Measurements from ENCODE around the gene FNDC3A. TPM values are rescaled to one million over a fixed set of nuclear protein-coding genes. Genes with fewer than 3 reads are reported as not detected.

Gene FNDC3A
- total RNA-seq, 2 donors from 2014 or later = 38.9 to 58.2 TPM

DNA sequence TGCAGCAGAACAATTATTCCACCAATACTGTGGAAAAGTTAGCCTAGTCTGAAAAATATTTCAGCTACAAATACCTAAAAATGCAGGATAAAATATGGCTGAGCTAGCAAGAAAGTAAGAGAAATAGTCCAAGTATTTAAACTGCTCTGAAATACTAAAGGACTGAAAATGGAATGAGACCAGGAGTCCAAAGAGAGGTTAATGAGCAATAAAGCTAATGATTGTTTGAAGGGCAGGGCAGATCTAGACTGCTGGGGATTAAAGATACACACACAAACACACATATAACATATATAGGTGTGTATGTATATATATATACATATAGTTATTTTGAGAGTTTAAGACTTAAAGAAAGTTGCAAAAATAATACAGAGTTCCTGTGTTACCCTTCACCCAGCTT, 269.4 kb downstream of the FNDC3A start:
- H3K4me3 ChIP-seq = no peak overlapping the region
- no peak for DNase-seq (ENCODE audit: low spot score)
- no peak for TF ChIP-seq POLR2A (IDR thresholded peaks at IDR 0.05)
- TF ChIP-seq POLR2AphosphoS5 (IDR thresholded peaks at IDR 0.05) = no peak
- no peaks in the 10 kb centered on the region for H3K9me3 ChIP-seq
- no peaks in the 10 kb centered on the region for H3K36me3 ChIP-seq
- H3K27ac ChIP-seq = no peak overlapping the region
- no peaks in the 10 kb centered on the region for H3K27me3 ChIP-seq (replicated peaks; ENCODE audit: insufficient read depth)
- no peaks in the 10 kb centered on the region for H3K4me1 ChIP-seq (replicated peaks)
- intact Hi-C loops (cut with DNase I) = loop anchor here (5.0 kb wide), 1 partner anchor 268 kb away; the partner anchor contains the start of gene FNDC3A

DNA sequence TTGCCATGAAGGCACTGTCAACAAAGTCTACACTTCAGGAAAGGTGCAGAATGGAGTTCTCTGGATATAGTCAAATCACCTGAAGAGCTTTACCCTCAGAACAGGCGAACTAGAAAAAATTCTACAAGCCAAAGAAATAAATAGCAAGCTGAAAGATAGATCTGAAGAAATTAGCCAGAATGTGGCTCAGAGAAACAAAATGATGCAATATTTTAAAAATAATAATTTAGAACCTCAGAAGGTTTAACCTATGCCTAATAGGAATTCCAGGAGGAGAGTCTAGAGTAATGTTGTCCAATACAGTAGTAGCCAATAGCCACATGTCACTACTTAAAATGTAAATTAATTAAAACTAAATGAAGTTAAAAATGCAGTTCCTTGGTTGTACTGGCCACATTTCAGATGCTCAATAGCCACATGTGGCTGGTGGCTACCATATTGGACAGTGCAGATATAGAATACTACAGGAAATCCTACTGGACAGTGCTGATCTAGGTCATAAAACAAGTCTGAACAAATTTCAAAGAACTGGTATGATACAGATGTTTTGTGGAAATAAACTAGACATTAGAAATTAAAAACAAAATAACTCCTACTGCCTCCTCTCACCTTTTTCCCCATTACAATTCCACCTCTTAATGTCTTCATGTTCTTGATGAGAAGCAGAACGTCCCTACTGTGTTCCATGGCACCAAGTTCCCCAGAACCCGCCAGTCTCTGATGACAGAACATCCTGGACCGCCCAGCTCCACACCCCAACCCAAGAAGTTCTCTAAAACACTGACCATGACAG, 271.3 kb downstream of the FNDC3A start:
- Histone ChIP-seq H3K27ac (peak overlapping the region; percentile 82 to 85), H3K4me3 (peak overlapping the region; percentile 64 to 67), H3K27me3 (replicated peaks; ENCODE audit: insufficient read depth) (no peaks in the 10 kb centered on the region), H3K4me1 (replicated peaks) (no peaks in the 10 kb centered on the region), H3K36me3 (no peaks in the 10 kb centered on the region), H3K9me3 (no peaks in the 10 kb centered on the region)
- WGBS = 25% methylated on average over 4 of the region's 4 CpGs
- intact Hi-C loops (cut with DNase I) = loop anchor here (5.0 kb wide), 1 partner anchor 270 kb away; the partner anchor contains the start of gene FNDC3A
- no peak for TF ChIP-seq POLR2AphosphoS5 (IDR thresholded peaks at IDR 0.05)
- no peak for DNase-seq (ENCODE audit: low spot score)

DNA sequence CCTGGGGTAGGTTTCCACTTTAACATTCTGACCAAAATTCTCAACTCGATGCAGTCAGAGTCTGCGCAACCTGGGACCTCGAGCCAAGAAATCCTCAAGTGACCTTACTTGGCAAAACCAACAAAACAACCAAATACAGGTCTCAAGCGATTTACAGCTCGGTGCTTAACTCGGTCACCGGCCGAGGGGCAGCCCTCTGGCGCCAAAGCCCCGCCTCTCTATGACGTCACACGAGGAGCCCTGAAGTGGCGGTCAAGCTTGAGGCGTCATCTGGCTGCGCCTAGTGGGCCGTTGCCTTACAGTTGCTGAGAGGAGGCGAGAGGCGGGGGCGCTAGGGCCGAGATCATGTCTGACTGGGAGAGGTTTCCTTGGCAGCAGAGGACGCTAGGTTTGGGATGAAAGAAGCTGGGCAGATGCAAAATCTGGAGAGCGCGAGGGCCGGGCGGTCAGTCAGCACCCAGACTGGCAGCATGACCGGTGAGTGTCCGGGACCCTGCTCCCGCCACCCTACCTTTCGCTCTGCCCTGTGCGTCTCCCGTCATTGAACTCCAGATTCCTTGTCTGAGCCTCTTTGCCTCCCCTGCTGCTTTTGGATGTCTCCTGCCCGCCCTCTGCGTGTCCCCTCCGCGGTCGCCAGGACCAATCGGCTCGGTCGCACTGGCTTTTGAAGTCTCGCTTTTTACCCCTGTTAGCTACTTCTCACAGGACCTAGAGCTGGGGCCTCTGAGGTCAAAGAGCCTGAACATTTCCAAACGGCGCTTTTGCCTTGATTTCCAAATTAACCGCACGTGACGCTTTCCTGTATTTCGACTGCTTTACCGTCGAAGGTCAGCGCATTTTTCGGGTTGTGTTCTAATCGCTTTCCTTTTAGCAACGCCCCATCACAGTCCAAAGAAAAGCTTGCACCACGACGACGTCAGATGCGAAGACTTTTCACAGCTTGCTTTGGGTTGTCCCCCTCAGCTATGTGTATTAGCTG, 272.2 kb downstream of the FNDC3A start, which contains the start of gene CDADC1:
Gene CDADC1, plus strand, starts transcription at position 283 of the 979 bp plus-strand sequence. Its CDS starts 113 bp downstream, at position 396.
- intact Hi-C loops (cut with DNase I) = loop anchor here (5.0 kb wide), 1 partner anchor 271 kb away; the partner anchor contains the start of gene FNDC3A

DNA sequence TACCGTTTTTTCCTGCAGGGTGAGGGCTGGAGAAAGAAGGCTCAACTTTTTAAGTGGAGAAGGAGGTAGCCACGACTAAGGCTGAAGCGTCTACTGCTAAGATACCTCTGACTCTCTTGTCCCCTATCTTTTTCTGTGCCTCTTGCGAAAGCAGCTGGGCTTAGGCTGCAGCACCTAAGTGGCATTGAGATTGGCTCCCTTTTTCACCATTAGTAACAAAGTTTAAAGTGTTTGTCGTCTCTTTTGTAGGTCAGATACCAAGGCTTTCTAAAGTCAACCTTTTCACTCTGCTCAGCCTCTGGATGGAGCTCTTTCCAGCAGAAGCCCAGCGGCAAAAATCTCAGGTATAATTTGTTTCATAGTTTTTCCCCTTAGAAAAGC, 272.9 kb downstream of the FNDC3A start:
- Histone ChIP-seq H3K27me3 (replicated peaks; ENCODE audit: insufficient read depth) (no peaks in the 10 kb centered on the region), H3K9me3 (no peaks in the 10 kb centered on the region), H3K36me3 (no peaks in the 10 kb centered on the region), H3K4me1 (replicated peaks) (no peaks in the 10 kb centered on the region), H3K4me3 (peak overlapping the region; percentile 64 to 67), H3K27ac (peak overlapping the region; percentile 82 to 85)
- intact Hi-C loops (cut with DNase I) = loop anchor here (5.0 kb wide), 1 partner anchor 271 kb away; the partner anchor contains the start of gene FNDC3A
- WGBS = 6% methylated on average over 6 of the region's 6 CpGs
- no peak for DNase-seq (ENCODE audit: low spot score)
- TF ChIP-seq, protein P1, sequence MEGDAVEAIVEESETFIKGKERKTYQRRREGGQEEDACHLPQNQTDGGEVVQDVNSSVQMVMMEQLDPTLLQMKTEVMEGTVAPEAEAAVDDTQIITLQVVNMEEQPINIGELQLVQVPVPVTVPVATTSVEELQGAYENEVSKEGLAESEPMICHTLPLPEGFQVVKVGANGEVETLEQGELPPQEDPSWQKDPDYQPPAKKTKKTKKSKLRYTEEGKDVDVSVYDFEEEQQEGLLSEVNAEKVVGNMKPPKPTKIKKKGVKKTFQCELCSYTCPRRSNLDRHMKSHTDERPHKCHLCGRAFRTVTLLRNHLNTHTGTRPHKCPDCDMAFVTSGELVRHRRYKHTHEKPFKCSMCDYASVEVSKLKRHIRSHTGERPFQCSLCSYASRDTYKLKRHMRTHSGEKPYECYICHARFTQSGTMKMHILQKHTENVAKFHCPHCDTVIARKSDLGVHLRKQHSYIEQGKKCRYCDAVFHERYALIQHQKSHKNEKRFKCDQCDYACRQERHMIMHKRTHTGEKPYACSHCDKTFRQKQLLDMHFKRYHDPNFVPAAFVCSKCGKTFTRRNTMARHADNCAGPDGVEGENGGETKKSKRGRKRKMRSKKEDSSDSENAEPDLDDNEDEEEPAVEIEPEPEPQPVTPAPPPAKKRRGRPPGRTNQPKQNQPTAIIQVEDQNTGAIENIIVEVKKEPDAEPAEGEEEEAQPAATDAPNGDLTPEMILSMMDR (IDR thresholded peaks at IDR 0.05) = no peak

More for the DNA sequence above, 272.2 kb downstream of the FNDC3A start, which contains the start of gene CDADC1:
- WGBS = under 1% methylated on average over 56 of the region's 56 CpGs
- Histone ChIP-seq H3K4me3 (peak within 1 kb of the TSS; percentile 64 to 67), H3K36me3 (no peaks in the 10 kb centered on the region), H3K9me3 (no peaks in the 10 kb centered on the region), H3K27me3 (replicated peaks; ENCODE audit: insufficient read depth) (no peaks in the 10 kb centered on the region), H3K27ac (peak within 1 kb of the TSS; percentile 82 to 85), H3K4me1 (replicated peaks) (no peaks in the 10 kb centered on the region)
- TF ChIP-seq, protein P1 (IDR thresholded peaks at IDR 0.05) = peak in 1 of 4 experiments; percentile 28
- TF ChIP-seq POLR2A (IDR thresholded peaks at IDR 0.05) = peak; percentile 78
- peak; percentile 95 for TF ChIP-seq POLR2AphosphoS5 (IDR thresholded peaks at IDR 0.05)
- peak; percentile 96 for DNase-seq (ENCODE audit: low spot score)

DNA sequence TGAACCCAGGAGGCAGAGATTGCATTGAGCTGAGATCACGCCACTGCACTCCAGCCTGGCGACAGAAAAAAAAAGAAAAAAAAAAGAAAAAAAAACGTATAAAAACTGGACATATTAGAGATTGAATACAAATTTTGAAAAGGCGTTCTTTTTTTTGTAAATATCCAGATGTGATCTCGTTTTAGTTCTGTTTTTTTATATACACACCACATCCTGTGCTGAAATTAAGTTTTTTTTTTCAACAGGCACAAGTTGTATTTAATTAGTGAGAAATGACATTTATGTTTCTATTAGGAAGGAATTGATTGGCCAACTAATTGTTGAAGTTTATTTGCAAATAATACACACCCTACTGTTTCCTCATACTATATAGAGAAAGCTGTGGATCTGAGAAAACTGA, 275.6 kb downstream of the FNDC3A start:
- Histone ChIP-seq H3K27me3 (replicated peaks; ENCODE audit: insufficient read depth) (no peaks in the 10 kb centered on the region), H3K4me3 (no peak overlapping the region), H3K36me3 (no peaks in the 10 kb centered on the region), H3K9me3 (no peaks in the 10 kb centered on the region), H3K27ac (no peak overlapping the region), H3K4me1 (replicated peaks) (no peaks in the 10 kb centered on the region)
- TF ChIP-seq, protein P1 (IDR thresholded peaks at IDR 0.05) = no peak
- TF ChIP-seq POLR2AphosphoS5 (IDR thresholded peaks at IDR 0.05) (no peak), POLR2A (IDR thresholded peaks at IDR 0.05) (no peak)
- no peak for DNase-seq (ENCODE audit: low spot score)
- intact Hi-C loops (cut with DNase I) = no loop called here
- 79% methylated on average over 5 of the region's 5 CpGs for WGBS

All from prostate gland (tissue), 2 donors.